ENCODE results near the gene TMEM115.

The TMEM115 gene

GRCh38 chr3:50347187-50347813 is 12.0 kb downstream of the TMEM115 start:
- TF ChIP-seq CTCF (IDR thresholded peaks at IDR 0.05), result peak; percentile 62

- no peak for TF ChIP-seq CTCF (IDR thresholded peaks at IDR 0.05)
Measured at GRCh38 chr3:50345586-50346234, 13.6 kb downstream of the TMEM115 start, which contains the start of gene ZMYND10. Gene ZMYND10 (minus strand): TSS chr3:50345732. CDS start chr3:50345579, 153 bp downstream.

GRCh38 chr3:50345008-50345407 is 14.3 kb downstream of the TMEM115 start:
- TF ChIP-seq CTCF (IDR thresholded peaks at IDR 0.05), result no peak

DNA sequence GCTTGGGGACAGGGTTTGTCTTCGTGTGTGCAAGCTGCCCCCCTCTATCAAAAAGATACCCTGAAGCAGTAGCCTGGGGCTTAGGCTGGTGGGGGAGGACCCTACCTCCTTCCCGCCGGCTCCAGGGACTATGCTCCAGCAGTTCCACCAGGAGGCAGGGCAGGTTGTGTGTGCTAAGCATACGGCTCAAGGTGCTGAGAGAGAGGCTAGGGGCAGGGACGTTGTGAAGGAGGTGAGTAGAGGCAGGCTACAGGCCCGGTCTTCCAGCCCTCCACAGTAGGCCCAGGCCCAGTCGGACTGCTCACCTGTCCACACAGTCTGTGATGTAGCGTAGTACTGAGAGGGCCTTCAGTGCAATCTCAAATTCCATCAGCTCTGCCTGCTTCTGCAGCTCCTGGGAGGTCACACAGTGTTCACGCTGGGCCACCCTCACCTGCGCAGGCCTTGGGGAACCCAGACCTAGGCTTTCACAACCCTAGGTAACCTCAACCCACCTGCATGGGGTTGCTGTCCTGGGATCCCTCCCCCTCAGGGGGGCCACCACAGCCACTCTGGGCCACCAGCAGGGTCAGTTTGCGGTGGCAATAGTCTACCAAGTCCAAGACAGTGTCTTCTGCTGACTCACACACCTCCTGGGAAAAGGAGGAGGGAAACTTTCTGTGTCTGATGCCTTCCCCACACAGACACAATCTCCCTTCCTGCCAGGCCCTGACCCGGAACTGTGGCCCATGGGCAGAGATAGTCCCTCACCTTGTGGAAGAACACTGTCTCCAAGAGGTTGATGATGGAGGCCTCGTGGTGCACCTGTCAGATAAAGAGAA is 16.3 kb downstream of the TMEM115 start:
- no peak for TF ChIP-seq CTCF (IDR thresholded peaks at IDR 0.05)

GRCh38 chr3:50341996-50342650 is 17.2 kb downstream of the TMEM115 start:
- no peak for TF ChIP-seq CTCF (IDR thresholded peaks at IDR 0.05)

- no peak for TF ChIP-seq CTCF (IDR thresholded peaks at IDR 0.05)
Measured at GRCh38 chr3:50341537-50341936, 17.8 kb downstream of the TMEM115 start.
